NCI-H510A (cell line): ENCODE measurements around the gene NINL.

Experiments
- DNase-seq: peaks from one replicate; lab custom pipeline; 2025; lab: John Stamatoyannopoulos, UW

Gene NINL

GRCh38 chr20:25464501-25465242 lies 120.7 kb downstream of the NINL start:
- no peak for DNase-seq

GRCh38 chr20:25461786-25462545 lies 123.4 kb downstream of the NINL start:
- no peak for DNase-seq

- DNase-seq: no peak
These were observed 124.1 kb downstream of the NINL start for GRCh38 chr20:25461281-25461650.

DNA sequence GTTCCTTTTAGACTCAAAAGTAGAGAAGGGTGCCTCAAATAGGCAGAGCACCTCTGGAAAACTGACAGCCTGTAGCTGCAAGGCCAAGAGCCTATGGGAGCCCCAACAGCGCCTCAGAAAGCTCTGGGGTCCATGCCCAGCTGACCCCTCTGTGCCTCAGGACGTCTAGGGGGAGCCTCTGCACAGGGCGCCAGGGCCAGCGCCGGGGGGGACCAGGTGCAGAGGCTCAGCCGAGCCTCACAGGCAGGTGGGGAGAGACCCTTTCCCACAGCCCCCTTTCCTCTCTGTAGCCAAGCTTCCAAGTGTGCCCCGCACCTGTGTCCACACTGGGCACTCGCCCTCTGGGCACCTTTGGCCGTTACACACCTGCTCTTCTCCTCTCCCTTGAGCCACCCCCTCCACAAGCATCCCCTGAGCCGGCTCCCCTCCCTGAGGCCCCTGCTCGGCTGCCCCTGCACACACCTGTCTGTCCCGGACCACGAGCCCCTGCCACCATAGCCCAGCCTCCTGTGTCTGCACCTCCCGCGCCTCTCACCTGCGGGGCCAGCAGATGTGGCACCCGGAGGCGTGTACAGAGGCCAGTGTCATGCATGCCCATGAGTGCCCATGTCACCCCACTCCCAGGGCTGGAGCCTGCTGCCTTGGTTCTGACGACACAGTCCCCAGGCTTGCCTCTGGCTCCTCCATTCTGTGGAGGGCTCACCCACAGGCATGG lies 124.6 kb downstream of the NINL start:
- no peak for DNase-seq

DNA sequence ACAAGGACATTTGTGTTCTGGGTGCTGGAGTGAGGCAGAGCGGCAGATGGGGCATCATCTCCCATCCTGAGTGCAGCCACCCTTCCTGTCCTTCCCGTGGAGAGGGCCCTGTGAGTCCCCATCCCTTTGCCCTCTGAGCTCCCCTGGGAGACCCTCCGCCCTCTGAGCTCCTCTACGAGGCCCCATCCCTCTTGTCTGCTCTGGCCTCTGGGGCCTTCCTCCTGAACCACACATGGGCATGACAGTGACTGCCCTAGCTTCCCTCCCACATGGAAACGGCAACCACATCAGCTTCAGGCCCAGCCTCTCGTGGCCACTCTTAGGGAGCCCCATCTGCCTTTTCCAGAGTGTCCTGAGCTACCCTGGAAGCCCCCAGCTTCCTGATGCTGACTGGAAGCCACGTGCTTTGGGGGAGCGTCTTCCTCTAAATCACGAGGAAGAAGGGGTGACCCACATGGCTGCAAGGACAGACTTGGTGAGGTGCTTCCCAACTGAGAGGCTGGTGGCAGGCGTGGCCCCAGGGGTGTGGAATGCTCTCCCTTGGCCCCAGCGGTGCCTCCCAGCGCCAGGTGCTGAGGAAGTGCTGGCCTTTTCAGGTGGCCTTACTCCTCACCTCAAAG lies 125.3 kb downstream of the NINL start:
- no peak for DNase-seq

DNA sequence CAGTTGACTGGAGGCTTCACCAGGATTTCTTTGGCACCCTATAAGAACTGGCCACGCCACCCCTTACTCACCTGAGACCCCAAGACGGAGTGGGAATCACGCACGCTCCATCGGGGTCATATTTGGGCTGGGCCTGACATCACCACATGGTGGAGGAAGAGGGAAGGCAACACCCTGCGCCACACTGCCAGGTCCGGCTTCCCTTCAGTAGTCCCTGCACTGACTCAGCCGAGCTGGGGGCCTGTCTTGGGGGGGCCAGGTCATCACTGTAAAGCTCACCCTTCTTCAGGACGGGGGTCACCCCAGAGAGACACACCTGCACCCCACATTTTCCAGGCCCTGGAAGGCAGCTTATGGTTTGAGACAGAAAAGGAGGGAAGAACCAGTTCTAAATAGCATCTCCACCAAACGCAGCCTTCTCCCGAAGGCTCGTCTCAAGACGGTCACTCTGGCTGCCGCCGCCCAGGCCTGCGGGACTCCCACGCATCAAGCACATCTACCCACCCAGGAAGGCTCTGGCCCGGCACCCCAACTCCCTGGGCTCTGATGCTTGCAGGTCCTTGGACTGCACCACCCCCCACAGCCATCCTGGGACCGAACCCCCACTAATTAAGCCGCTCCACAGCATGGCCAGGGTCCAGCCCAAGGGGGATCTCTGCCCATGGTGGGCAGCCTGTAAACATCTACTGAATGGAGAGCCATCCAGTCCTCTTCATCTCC lies 126.1 kb downstream of the NINL start:
- no peak for DNase-seq

DNA sequence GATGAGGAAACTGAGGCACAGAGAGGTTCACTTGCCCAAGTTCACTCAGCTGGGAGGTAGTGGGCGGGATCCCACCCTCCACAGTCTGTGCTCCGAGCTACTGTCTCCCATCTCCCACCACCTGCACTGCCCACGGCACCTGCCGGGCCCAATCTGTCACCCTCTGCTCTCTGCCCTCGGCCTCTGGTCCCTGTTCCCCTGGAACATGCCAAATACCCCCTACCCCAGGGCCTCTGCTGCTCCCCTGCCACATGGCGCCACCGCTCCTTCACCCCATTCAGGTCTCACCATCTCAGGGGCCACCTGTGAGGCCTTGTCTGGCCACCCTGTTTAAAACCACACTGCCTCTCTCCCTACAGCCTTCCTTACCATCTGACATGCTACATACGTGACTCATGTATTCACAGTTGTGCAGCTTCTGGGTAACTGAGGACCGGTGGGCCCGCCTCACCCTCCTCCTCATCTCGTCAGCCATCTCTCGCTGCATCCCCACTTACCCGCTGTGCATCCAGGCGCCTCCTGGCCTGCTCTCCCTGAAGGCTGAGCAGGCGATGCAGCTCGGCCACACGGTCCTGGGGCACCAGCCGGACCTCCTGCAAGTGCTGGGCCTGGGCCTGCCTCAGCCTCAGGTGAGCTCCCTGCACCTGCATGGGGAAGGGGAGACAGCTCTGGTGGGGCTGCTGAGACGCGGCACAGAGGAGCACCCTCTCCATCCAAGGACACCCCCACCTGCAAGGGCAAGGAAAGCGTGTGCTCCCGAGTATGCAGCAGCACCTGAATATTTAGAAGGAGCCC lies 127.2 kb downstream of the NINL start:
- DNase-seq: no peak

- no peak for DNase-seq
These were observed 131.0 kb downstream of the NINL start for GRCh38 chr20:25454153-25454900.

DNA sequence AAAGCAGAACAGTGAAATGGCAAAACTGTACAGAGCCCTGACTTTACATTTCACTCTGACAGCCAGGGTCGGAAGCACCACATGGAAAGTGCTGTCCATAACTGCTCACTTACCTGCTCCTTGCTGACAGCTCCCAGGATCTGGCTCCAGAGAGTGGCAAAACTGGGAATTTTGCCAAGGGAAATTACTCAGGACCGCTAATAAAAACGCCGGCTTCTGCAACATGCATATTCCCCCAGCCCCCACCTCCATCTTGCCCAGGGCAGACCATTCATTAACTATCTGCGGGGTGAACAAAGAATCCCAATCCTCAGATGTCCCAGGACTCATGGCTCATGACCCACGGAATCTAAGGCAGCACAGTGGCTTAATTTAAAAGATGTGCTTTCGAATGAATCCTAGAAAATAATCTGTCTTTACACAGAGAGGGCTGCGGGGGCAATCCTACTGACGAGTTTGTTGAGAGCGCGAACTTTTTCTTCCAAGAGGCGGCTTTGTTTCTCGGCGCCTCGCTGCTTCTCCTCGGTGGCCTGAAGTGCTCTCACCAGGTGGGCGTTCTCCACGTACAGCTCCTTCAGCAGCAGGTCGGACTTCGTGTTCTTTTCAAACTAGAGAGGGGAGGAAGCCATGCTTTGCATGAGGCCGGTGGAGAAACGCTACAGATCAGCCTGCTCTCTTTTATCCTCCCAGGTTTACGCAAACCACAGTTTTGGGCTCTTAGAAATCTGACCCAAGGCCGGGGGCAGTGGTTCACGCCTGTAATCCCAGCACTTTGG lies 132.1 kb downstream of the NINL start:
- DNase-seq: no peak

DNA sequence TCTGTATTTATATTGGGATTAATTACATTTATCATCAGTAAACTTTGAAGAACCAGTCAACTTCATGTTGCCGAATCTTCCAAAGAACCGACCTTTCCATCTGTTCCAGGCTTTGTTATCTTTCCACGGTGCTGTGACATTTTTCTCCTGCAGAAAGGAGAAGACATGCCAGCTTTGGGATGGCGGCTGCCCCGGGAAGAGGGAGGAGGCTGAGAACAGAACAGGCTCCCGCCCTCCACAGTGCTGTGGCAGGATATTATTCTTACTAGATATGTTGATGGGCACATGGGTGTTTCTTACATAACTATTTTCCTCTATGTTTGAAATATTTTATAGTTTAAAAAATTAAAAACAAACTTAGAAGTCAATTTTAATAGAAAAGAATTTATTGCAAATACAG lies 133.0 kb downstream of the NINL start:
- no peak for DNase-seq

DNA sequence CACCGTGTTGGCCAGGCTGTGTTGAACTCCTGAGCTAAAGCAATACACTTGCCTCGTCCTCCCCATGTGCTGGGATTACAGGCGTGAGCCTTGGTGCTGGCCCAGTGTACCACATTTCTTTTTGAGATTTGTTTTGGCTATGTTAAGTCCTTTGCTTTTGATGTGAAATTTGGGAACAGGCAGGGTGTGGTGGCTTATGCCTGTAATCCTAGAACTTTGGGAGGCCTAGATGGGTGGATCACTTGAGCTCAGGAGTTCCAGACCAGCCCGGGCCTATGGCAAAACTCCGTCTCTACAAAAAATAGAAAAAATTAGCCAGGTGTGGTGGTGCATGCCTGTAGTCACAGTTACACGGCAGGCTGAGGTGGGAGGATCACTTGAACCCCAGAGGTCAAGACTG lies 137.7 kb downstream of the NINL start:
- DNase-seq: no peak

DNA sequence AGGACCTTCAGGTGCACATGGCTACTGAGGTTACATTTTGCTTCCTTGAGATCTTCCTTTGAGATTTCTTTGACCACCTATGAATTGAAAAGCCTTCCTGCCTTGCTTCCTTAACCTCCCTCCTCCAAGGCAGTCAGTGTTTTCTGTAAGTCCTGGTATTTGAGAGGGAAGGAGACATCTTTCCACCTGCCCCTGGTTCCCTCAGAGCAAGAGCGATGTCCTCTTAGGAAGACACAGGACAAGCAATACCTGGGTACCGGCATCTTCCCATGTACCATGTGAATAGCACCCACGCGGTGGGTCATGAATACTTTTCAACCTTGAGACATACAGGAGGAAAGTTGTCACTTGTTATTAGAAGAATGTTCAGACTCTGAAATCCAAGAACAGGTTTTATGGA lies 140.8 kb downstream of the NINL start:
- DNase-seq: no peak

DNA sequence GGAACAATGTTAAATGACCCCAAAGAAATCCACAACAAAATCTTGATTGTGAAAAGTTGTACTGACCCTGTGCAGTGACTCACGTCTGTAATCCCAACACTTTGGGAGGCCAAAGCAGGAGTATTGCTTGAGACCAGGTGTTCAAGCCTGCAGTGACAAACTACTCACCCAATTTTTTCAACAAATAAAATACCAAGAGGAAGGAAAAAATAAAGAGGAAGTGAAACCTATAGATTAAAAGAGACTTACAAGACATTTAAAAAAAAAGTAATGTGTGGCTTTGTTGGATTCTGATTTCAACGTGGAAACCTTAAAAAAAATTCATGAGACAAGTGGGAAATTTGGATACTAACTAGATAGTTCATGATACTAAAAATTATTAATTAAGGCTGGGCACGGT lies 146.0 kb downstream of the NINL start:
- DNase-seq: no peak

GRCh38 chr20:25437153-25437581 lies 148.2 kb downstream of the NINL start:
- no peak for DNase-seq

GRCh38 chr20:25424536-25424935 lies 160.8 kb downstream of the NINL start:
- no peak for DNase-seq

GRCh38 chr20:25422032-25422431 lies 163.3 kb downstream of the NINL start:
- DNase-seq: no peak

DNA sequence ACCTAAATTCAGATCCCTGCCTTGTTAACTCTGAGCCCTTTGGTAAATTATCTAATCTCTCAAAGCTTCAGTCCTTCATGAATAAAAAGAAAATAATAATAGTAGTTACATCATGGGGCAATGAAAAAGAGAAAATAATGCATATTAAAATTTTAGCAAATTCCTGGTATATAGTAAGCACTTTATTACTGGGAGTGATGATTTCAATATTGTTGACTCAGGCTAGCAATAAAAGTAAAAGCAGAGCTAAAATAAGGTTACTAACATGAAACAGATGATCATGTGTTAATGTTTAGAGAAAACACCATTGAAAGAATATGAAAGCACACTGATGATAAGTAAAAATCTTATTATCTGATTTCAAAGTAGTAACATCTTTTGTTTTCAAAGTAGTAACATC lies 164.2 kb downstream of the NINL start:
- DNase-seq: no peak

DNA sequence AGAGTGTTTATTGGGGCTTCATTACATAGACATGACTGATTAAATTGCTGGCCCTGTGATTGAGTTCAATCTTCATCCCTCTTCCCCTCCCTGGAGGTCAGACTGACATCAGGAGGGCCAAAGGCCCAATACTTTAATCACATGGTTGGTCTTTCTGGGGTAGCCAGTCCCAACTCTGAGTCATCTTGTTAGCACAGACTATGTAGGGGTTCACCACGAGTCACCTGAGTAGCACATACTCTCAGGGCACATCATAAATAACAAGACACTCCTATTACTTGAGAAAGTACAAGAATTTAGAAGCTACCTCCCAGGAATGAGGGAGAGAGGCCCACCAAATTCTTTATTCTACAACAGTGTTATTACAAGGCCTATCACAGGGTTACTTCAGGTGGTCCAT lies 166.6 kb downstream of the NINL start:
- no peak for DNase-seq

GRCh38 chr20:25408890-25409289 lies 176.4 kb downstream of the NINL start:
- no peak for DNase-seq

- DNase-seq: no peak
These were observed 177.2 kb downstream of the NINL start for GRCh38 chr20:25408170-25408547.
